Keratinocyte (primary cell): ENCODE measurements around the gene PIEZO1.

Experiments used
- CTCF ChIP-seq, 3 experiments: IDR thresholded peaks in 1 of 3; conservative IDR thresholded peaks in 1 of 3; optimal IDR thresholded peaks in 1 of 3; 2 replicates in 2 of 3; 3 replicates in 1 of 3; pipeline versions ENCODE3 to v1.5.1; 2011; ENCODE audit warnings: low read length in 3 of 3, mild to moderate bottlenecking in 3 of 3, moderate library complexity in 2 of 3, control low read depth in 1 of 3, inconsistent platforms in 1 of 3; ENCODE audit not compliant: insufficient read depth in 2 of 3; ENCODE audit errors: extremely low read depth in 1 of 3
- EZH2 ChIP-seq: IDR thresholded peaks from one replicate; pipeline ENCODE4 v1.6.1; 2012; ENCODE audit warnings: inconsistent platforms, mild to moderate bottlenecking, low read length, moderate library complexity

GRCh38 chr16:88790312-88791211 is 5.5 kb upstream of the PIEZO1 start:
- no peak for TF ChIP-seq EZH2
- no peak for TF ChIP-seq CTCF (optimal IDR thresholded peaks at IDR 0.05 in 1 of 3, IDR thresholded peaks at IDR 0.05 in 1 of 3, conservative IDR thresholded peaks at IDR 0.05 in 1 of 3; ENCODE audit: extremely low read depth in 1 of 3, insufficient read depth in 2 of 3, low read length in 3 of 3)
